HL-60 (cell line): ENCODE measurements around the gene INPP4B.
"Not testable (repeated sequence)": the region's sequence is repeated elsewhere in the genome, so short reads cannot be mapped to it uniquely, and the experiment has no call there.

Experiments
- CTCF ChIP-seq: IDR thresholded peaks from one replicate; pipeline ENCODE4 v1.5.1; 2011; ENCODE audit warnings: low read length, control low read depth, inconsistent platforms; ENCODE audit not compliant: insufficient read depth
- GABPA ChIP-seq: IDR thresholded peaks from 2 replicates; pipeline ENCODE4 v1.6.1; 2012; ENCODE audit warnings: low read depth
- POLR2AphosphoS5 ChIP-seq: IDR thresholded peaks from 2 replicates; pipeline ENCODE4 v1.6.1; 2012; ENCODE audit warnings: low read depth
- REST ChIP-seq: IDR thresholded peaks from 2 replicates; pipeline ENCODE4 v1.6.1; 2012; ENCODE audit warnings: low read depth; ENCODE audit not compliant: insufficient replicate concordance
- SPI1 ChIP-seq: IDR thresholded peaks from 2 replicates; pipeline ENCODE4 v1.6.1; 2012; ENCODE audit warnings: low read depth, mild to moderate bottlenecking, borderline replicate concordance

- TF ChIP-seq CTCF, REST, POLR2AphosphoS5, GABPA, SPI1: not testable (repeated sequence)
Measured at GRCh38 chr4:142803879-142804278, 42.2 kb downstream of the INPP4B start.
